ENCODE data around the gene WNT8A.

The WNT8A gene

DNA sequence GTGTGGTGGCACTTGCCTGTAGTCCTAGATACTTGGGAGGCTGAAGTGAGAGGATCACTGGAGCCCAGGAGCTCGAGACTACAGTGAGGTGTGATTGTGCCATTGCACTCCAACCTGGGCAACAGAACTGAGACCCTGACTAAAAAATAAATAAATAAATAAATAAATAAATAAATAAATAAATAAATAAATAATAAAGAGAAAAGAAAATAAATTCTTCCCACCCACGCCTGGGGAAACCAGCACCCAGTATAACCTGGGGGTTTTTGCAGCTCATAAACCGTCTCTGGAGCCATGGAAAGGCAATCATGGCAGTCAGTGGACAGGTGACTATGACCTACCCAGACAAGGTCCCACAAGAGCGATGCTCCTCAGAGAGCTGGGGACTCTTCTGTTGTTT is 7.9 kb downstream of the WNT8A start:
- no peak for DNase-seq (ENCODE audit: low read depth)

DNA sequence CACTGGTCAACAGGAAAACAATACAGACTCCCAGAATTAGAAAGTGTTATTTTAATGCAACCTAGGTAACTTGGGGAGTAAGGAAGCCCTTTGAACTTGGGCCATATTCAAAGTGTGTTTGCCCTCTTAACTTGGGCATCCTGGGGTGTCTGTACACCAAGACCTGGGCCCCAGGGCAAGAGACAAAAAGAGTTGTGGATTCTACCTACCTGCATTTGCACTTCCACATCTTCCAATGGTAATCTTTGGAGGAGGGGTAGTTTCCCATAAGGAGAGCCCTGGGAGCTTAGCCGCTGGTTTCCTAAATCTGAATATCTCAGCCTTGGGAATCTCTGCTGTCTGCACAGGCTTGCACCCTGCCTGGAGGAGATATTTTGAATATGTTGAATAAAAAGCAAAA is 8.5 kb downstream of the WNT8A start:
- DNase-seq (ENCODE audit: low read depth), result no peak

DNA sequence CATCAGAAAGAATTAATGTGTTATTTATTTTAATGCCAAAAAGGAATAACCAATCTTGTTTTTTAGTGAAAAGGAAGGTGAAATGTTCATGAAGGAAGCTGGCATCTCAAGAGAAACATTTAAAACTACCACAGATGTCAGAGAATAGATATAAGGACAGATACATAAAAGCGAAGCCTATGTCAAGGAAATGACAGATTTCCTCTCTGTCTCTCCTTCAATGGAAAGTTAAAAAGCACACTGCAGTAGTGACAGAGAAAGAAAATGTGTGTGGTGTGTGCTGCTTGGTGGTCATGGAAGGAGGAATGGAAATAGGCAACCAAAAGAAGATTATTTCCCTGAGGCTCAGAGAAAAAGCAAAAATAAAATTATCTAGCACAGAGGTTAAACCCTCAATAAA is 9.2 kb downstream of the WNT8A start:
- no peak for DNase-seq (ENCODE audit: low read depth)

DNA sequence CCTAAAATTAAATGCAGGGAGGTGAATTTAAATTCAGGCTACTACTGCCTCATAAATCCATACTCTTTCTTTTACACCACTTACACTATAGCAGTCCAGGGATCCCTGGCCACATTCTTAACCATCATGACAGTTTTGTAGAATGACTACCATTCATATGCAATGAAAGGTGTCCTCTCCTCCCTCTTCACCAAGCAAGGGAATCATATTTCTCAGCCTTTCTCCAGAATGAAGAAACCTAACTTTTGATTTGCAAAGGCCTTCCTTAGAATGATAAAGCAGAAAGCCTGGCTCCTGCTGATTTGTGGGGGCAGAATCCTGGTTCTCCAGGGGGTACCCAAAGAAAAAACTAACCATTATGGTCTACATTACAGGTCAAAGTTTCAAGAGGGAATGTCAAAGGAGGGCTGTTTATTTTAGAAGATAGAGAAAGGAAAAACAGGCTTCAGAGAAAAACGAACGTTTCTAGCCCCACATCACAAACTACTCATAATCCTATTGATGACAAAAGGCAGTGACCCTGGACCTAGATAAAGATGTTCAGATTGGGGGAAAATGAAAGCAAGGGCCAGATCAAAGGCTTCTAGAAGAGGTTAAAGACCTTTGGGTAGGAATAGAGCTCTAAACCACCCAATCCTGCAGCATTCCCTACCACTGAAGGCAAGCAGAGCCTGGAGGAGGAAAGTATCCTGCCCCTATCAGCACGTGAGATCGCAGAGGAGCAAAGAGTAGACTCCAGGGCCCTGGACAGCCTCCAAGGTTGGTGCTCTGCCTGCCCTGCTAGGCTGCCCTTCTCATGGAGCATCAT is 11.5 kb downstream of the WNT8A start:
- DNase-seq (ENCODE audit: low read depth), result no peak

DNA sequence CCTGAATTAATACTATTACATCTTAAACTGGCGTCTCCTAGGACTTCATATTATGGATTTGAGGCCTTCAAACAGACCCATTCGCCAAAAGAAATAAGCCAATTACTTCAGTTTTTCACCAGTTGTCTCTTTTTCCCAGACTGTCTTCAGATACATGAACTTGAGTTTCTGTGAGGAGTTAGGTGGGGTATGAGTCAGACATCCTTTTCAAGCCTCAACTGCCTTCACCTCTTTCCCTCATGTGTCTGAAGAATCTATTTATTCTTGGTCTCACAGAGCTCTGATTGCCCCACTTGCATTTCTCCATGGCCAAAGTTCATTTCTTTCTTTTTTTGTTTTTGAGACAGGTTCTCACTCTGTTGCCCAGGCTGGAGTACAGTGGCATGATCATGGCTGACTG is 12.5 kb downstream of the WNT8A start:
- DNase-seq (ENCODE audit: low read depth), result no peak

DNA sequence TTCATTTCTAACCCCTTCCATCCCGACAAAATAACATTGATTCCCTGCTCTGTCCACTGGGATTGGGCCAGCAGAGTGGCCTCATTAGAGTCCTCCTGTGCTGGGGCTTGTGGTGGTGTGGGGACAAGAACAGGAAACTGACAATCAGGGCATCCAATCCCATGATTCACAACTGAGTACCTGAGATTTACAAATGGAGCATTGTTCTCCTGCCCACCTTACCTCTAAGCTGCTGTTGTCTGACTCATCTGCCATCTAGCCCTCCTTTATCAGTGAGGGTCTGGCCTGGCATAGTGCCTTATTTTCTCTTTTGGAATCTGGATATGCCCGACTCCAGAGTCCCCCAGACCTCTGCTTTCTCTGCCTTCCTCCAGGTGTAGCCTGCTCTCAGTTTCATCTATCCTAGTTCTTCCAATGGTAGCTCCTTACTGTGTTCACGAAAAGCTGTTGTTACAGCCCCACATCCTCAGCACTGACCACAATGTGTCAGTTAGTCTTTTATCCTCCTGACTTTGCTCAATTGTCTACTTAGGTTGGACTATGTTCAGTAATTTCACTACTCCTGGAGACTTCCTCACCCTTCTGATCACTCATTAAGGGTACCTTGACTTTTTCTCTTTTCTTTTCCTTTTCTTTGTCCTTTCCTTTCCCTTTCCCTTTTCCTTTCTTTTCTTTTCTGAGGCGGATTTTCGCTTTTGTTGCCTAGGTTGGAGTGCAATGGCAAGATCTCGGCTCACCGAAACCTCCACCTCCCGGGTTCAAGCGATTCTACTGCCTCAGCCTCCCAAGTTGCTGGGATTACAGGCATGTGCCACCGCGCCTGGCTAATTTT is 13.4 kb downstream of the WNT8A start:
- no peak for DNase-seq (ENCODE audit: low read depth)

DNA sequence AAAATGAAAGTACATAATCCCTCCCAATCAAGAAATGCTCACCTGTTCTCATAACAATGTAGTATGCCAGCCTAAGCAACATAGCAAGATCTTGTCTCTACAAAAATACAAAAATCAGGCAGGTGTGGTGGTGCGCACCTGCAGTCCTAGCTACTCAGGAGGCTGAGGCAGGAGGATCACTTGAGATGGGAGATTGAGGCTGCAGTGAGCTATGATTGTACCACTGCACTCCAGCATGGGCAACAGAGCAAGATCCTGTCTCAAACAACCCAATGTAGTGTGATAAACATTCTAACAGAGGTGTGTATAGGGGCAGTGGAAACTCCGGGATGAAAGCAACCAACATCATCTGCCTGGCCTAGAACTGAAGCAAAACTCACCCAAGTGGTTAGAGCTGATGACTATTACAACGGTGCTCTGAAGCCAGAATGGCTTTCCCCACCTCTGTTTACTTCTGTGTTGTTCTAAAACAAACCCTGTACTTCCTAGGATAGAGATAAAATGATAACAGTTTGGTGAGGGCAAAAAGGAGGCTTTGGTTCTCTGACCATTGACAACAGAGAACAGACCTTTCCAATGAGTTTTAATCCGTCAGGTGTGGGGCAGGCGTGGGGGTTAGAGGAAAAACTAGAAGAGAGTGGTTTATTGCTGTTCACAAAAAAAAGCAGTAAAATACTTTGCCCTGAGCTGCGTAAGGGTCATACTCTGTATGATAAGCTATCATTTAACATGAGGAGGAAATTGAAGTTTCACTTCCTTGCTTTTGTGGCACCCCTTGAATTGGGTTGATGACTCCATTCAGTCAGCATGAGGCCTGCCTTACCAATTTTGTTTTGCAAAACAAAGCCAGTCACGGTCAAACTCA is 18.9 kb downstream of the WNT8A start:
- no peak for DNase-seq (ENCODE audit: low read depth)

DNA sequence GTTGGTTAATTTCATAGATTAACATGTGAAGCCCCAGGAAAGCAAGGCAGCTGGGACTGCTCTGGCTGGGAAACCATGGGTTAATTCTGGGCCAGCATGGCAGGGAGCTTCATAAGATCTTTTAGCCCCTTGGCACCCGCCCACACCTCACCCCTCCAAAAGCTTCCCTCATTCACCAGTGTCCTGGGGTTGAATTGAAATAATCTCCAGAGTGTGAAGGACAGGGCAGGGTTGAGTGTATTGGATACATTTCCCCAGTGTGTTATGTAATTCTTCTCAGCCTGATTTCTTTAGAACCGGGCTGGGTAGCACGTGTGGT is 19.4 kb downstream of the WNT8A start:
- no peak for DNase-seq (ENCODE audit: low read depth)

DNA sequence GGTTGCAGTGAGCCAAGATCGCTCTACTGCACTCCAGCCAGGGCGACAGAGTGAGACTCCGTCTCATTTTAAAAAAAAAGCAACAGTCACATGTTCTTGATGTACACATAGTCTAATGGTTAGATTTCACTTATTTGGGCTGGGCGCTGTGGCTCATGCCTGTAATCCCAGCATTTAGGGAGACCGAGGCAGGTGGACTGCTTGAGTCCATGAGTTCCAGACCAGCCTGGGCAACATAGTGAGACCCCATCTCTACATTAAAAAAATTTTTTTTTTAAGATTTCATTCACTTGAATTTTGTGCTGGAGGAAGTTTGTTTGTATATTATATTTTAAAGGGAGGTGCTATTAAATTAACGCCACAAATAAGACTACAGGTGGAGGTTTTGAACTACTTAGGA is 21.9 kb downstream of the WNT8A start:
- DNase-seq (ENCODE audit: low read depth), result no peak

DNA sequence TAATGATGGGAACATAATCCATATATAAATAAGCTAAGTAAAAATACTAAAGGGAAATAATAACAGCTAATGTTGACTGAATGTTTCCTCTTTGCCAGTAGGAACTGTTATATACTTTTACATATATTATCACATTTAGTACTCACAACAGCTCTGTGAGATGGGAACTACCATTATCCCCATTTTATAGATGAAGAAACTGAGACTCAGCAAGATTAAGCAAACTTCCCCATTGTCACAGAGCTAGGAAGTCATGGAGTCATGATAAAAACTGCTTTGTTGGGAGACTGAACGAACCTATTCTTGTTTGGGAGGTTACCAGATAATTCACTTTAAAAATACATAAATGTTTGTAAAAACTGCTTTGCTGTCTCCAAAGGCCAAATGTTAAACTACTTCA is 23.4 kb downstream of the WNT8A start:
- DNase-seq (ENCODE audit: low read depth), result no peak

DNA sequence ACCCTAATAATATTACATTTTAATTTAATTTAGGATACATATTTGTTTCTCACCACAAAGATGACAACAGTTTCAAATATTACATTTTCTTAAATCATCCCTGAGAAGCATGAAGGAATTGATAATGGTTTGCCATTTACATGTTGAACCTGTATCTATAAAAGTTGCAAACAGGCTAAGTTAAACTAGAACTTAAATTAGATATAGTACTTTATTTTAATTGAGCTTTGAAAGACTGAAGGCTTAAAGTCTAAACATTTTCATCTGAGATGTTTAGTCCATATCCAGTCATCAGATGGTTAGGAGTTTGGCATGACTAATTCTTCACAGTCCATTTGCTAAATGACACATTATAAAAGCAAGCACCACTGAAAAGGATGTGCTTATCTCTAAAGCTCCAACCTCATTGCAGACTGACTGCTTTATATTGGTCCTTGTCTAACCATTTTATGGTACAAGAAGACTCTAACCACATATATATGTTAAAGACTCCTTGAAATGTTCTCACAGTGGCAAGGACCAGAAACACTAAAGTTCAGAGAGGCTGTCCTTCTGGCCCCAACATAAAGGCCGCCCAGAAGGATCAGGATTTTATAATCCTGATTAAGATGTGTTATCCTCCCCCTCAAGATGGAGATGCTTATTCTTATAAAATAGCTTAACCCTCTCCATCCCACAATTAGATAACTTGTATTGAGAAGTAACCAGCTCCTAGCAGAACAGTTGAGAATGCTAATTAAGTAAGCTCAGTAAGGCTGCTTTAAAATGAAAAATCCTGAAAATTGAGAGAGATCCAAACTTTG is 25.8 kb downstream of the WNT8A start:
- DNase-seq (ENCODE audit: low read depth), result no peak

DNA sequence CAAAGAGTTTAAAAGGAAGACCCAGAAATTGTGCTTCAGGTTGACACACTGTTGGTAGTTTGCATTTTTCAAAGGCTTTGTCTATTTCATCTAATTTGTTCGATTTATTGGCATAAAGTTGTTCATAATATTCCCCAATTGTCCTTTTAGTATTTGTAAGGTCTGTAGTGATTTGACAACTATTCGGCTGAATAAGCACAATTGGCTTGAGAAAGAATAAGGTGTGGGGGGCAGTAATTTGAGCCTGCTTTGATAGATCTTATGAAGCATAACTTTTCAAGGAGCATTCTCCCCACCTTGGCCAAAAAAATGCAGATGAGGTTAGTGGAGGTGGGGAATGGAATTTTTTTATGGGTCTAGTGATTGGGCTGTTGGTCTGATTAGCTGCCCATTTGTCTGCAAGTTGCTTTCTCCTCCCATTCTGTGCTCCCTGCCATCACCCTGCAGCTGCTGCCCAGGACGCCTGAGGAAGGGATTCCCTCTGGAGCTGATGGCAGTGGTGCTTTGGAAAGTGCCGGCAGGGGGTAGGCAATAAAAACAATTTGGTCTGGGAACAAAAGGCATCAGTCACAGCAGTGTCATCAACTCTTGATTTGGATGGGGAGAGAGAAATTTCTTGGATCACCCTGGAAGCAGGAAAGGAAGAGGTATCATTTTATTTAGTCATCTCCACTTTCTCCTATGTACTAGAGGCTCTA is 26.6 kb downstream of the WNT8A start:
- DNase-seq (ENCODE audit: low read depth), result no peak

DNA sequence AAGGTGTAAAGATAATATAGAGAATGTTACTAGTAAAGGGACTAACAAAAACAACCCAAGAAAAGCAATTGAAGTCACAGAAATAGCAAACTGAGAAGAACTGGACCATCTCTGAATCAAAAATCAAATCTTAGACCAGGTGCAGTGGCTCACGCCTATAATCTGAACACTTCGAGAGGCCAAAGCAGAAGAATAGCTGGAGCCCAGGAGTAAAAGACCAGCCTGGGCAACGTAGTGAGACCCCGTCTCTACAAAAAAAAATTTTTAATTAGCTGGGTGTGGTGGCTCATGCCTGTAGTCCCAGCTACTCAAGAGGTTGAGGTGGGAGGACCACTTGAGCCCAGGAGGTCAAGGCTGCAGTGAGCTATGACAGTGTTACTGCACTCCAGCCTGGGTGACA is 27.3 kb downstream of the WNT8A start:
- DNase-seq (ENCODE audit: low read depth), result no peak

DNA sequence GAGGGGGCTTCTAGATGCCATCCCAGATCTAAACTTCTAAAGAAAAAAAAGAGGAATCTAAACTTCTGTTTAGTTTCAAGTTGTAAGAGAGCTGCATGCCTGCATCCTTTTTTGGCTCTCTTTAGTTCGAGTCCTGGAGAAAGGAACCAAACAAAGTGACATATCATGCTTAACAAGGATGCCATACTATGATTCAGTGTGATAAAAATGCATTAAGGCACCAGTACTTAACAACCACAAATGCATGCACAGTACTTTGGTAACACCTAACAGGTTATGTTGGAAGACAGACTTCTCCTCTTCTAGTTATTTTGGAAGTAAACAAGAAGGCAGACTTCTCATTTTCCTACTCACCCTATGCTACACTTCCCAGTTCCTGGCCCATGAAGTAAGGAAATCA is 28.1 kb downstream of the WNT8A start:
- DNase-seq (ENCODE audit: low read depth), result no peak

DNA sequence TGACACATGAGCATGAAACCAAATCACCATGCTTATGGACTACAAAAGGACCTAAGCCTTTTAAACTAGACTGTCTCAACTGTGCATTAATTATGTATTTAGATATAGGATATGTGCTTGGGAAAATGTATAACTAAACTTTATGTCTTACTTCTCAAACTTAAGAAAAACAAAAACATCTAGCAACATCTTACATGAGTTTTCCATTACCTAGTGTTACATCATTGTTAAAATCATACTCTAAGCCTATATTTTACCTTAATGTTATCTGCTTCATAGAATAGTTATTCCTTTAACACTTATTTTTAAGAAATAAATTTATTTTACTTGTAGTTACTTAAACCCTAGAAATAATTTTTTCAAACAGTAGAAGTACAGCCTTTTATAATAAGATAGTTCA is 31.4 kb downstream of the WNT8A start:
- DNase-seq (ENCODE audit: low read depth), result no peak

DNA sequence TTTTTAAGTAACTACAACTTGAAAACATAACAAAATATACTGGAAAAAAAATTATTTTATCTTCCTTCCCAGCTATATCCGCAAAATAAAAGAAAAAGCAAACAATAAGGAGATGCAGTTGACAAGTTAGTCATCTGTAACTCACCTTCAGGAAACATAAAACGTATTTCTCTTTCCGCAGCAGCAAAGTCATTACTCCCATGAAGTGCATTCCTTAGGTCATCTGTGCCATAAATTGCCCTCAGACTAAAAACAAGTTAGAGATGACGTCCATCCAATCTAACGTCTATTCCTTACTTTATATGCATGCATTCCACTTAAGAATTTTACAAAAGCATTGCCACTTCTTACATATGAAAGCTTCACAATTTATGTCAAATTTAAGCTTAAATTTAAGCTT is 44.5 kb downstream of the WNT8A start:
- DNase-seq (ENCODE audit: low read depth), result no peak

DNA sequence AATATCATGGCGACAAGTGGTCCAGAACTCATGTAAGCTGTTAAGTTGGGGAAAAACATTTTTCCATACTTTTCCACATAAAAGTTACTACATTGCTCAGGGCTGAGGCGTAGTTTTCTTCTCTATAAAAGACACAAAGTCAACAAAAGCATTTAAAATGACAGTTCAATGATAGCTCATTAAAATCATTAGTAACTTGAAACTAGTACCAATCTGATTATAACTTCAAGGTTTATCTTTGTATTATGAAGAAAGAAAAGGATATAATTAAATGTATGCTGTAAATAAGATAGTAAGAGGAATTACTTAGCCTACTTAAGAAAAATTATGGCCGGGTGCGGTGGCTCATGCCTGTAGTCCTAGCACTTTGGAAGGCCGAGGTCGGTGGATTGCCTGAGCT is 45.5 kb downstream of the WNT8A start:
- DNase-seq (ENCODE audit: low read depth), result no peak

DNA sequence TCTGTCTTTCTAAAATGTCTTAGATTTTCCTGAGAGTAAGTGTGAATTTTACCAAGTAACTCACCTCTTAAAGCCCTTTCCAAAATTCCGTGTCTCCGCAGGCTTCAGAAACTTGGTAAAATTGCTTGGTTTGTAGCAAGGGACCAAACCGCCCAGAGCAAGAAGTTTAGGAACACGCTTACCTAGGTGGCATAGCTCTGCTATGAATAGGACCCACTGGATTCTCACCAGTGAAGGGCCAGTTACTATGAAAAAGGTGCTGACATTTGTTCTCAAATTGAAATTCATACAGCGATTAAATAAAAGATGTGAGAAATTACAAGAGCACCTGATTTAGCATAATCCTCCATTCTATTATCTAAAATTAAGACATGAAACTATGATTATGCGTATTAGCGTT is 48.7 kb downstream of the WNT8A start:
- DNase-seq (ENCODE audit: low read depth), result no peak

DNA sequence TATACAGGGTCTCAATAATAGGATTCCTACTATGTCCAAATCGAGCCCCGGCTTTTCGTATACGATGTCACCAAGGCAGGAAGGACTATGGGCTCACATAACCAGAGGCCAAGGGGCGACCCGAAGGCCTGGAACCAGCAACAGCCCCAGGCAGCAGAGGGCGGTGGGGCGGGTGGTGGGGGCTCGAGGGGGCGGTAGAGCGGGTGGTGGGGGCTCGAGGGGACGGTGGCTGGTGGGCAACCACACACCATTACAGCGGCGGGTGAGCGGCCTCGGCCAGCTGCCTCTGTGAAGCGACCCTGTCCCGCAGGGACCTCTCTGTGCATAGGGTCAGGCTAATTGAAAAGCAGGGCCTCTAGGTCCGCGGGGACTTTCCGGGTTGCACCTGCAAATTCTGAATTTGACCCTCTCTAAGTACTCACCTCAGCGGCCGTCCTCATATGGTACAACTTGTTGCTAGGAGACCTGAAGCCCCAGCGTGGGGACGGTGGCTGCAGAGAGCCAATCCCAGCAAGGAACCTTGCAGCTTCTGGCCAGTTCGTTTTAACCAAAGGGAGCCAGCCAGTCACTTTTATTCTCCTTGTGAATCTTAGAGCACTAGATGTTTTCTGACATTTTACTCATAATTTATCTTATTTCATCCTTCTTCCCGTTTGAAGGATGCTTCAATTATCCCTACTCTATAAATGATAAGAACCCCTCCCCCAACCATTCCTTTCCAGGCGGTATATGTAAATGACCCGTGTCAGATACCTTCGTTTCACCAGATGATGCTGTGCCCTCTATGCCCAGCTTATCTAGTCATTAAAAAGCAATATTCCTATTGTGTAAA is 55.3 kb downstream of the WNT8A start, which contains the start of gene NME5:
TSS of gene NME5 (minus strand) at position 480 of the 832 bp plus-strand sequence. CDS start 648 bp downstream, outside the sequence.
- no peak for DNase-seq (ENCODE audit: low read depth)

DNA sequence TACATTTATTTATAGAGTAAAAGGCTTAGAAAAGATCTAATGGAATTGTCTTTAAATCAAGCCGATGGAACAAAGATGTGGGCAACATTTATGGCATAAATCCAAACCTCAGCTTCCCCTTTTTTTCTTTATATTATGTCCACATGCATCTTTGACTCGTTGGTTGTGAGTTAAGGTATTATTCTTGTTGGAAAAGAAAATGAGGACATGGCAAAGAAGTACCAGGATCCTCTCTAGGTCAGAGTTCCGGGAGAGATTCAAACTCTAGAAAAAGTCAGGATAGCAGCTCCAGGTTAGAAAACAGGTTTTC is 55.9 kb downstream of the WNT8A start:
- no peak for DNase-seq (ENCODE audit: low read depth)
